Gastroesophageal sphincter (tissue), 4 donors: ENCODE data around the gene MITF. TPM values are rescaled to one million over a fixed set of nuclear protein-coding genes. Genes with fewer than 3 reads are reported as not detected.

Experiments used
- ATAC-seq: fragments of 150-250 bp; one replicate; pipeline ENCODE4 v1.9.1; 2016; ENCODE audit warnings: mild to moderate bottlenecking, moderate library complexity
- H3K27ac ChIP-seq, 4 donors: fragments of 200-600 bp; sonication (generic) in 3 of 4; 1 replicate in 3 of 4; 2 replicates in 1 of 4; pipeline ENCODE4 v1.5.1; 2016 to 2019
- H3K27me3 ChIP-seq: fragments of 200-600 bp; sonication (generic); one replicate; pipeline ENCODE4 v1.5.1; 2019
- H3K36me3 ChIP-seq, 2 donors: fragments of 200-600 bp; sonication (generic); one replicate each; pipeline ENCODE4 v1.5.1; 2019; ENCODE audit warnings: control low read depth in 1 of 2
- H3K4me1 ChIP-seq, 3 donors: fragments of 200-600 bp; sonication (generic); 1 replicate in 2 of 3; 2 replicates in 1 of 3; pipeline ENCODE4 v1.5.1; 2016 to 2019; ENCODE audit warnings: control low read depth in 2 of 3
- H3K4me3 ChIP-seq, 2 donors: fragments of 200-600 bp; sonication (generic); one replicate each; pipeline ENCODE4 v1.5.1; 2019; ENCODE audit warnings: mild to moderate bottlenecking in 1 of 2, moderate library complexity in 1 of 2
- H3K9me3 ChIP-seq, 3 donors: fragments of 200-600 bp; sonication (generic); one replicate each; pipeline ENCODE4 v1.5.1; 2017 to 2019; ENCODE audit warnings: control low read depth in 2 of 3
- EP300 ChIP-seq: sonication (generic); formaldehyde crosslinking; IDR thresholded peaks from one replicate; pipeline ENCODE4 v1.6.1; 2017; ENCODE audit warnings: antibody characterized with exemption, mild to moderate bottlenecking
- POLR2A ChIP-seq, 2 donors: fragments of 450-650 bp; IDR thresholded peaks; one replicate each; pipeline ENCODE4 v1.6.1; 2017; ENCODE audit warnings: antibody characterized with exemption in 2 of 2, mild to moderate bottlenecking in 2 of 2, moderate library complexity in 1 of 2
- POLR2AphosphoS5 ChIP-seq: sonication (generic); formaldehyde crosslinking; IDR thresholded peaks from one replicate; pipeline ENCODE4 v1.6.1; 2017; ENCODE audit warnings: antibody characterized with exemption
- WGBS, 2 donors: methylation state at CpG; one replicate each; pipeline ENCODE4 v1.1.5; 2018; ENCODE audit warnings: low coverage in 1 of 2; 5-methylcytosine and 5-hydroxymethylcytosine counted together
- total RNA-seq, 4 donors: library from RNA; depleted of rRNA; stranded (reverse); fragments of >200 nt; gene quantifications; one replicate each; pipeline ENCODE4 v1.1.0, GENCODE V29; 2016
- TF ChIP-seq, protein P1 (sequence below), 4 experiments: fragments of 200-600 bp in 2 of 4; fragments of 450-650 bp in 2 of 4; sonication (generic) in 1 of 4; IDR thresholded peaks; one replicate each; pipeline ENCODE4 v1.5.1; 2017 to 2019; ENCODE audit warnings: antibody characterized with exemption in 4 of 4, mild to moderate bottlenecking in 2 of 4, moderate library complexity in 2 of 4

The MITF gene
- total RNA-seq, 4 donors from 2014 or later: 44.8 to 86.8 (median 77.9) TPM

GRCh38 chr3:69807674-69808073 is 68.4 kb downstream of the MITF start:
- Histone ChIP-seq H3K27me3 (no peaks in the 10 kb centered on the region), H3K27ac (no peak overlapping the region), H3K4me1 (peaks cover 15 to 89% (median 17%) of the 10 kb centered on the region in 3 donors), H3K9me3 (no peaks in the 10 kb centered on the region), H3K4me3 (no peak overlapping the region), H3K36me3 (no peaks in the 10 kb centered on the region)
- 82 to 83% methylated on average over 1 of the region's 1 CpG for WGBS, 2 donors
- ATAC-seq: no peak
- TF ChIP-seq EP300 (no peak), POLR2A (IDR thresholded peaks at IDR 0.05) (no peak), POLR2AphosphoS5 (no peak)
- TF ChIP-seq, protein P1, sequence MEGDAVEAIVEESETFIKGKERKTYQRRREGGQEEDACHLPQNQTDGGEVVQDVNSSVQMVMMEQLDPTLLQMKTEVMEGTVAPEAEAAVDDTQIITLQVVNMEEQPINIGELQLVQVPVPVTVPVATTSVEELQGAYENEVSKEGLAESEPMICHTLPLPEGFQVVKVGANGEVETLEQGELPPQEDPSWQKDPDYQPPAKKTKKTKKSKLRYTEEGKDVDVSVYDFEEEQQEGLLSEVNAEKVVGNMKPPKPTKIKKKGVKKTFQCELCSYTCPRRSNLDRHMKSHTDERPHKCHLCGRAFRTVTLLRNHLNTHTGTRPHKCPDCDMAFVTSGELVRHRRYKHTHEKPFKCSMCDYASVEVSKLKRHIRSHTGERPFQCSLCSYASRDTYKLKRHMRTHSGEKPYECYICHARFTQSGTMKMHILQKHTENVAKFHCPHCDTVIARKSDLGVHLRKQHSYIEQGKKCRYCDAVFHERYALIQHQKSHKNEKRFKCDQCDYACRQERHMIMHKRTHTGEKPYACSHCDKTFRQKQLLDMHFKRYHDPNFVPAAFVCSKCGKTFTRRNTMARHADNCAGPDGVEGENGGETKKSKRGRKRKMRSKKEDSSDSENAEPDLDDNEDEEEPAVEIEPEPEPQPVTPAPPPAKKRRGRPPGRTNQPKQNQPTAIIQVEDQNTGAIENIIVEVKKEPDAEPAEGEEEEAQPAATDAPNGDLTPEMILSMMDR (IDR thresholded peaks at IDR 0.05): no peak

GRCh38 chr3:69809076-69809835 is 70.0 kb downstream of the MITF start:
- Histone ChIP-seq H3K27ac (no peak overlapping the region), H3K4me3 (no peak overlapping the region), H3K4me1 (peaks cover 14 to 87% (median 15%) of the 10 kb centered on the region in 3 donors), H3K9me3 (no peaks in the 10 kb centered on the region), H3K27me3 (no peaks in the 10 kb centered on the region), H3K36me3 (no peaks in the 10 kb centered on the region)
- TF ChIP-seq, protein P1 (IDR thresholded peaks at IDR 0.05): no peak
- TF ChIP-seq POLR2AphosphoS5 (no peak), EP300 (no peak), POLR2A (IDR thresholded peaks at IDR 0.05) (no peak)
- no peak for ATAC-seq
- WGBS, 2 donors: 54 to 100% methylated on average over 1 of the region's 1 CpG

- Histone ChIP-seq H3K36me3 (no peaks in the 10 kb centered on the region), H3K27ac (peak overlapping the region in 1 of 4 donors; percentile 26), H3K27me3 (no peaks in the 10 kb centered on the region), H3K4me1 (peaks cover 15 to 83% (median 17%) of the 10 kb centered on the region in 3 donors), H3K9me3 (no peaks in the 10 kb centered on the region), H3K4me3 (no peak overlapping the region)
- 25 to 61% methylated on average over 3 to 4 of the region's 4 CpGs for WGBS, 2 donors
- ATAC-seq: no peak
- TF ChIP-seq EP300: no peak
- TF ChIP-seq, protein P1 (IDR thresholded peaks at IDR 0.05): no peak
- TF ChIP-seq POLR2A (IDR thresholded peaks at IDR 0.05): no peak
- TF ChIP-seq POLR2AphosphoS5: no peak
Observed at GRCh38 chr3:69811452-69812401, 72.5 kb downstream of the MITF start.

DNA sequence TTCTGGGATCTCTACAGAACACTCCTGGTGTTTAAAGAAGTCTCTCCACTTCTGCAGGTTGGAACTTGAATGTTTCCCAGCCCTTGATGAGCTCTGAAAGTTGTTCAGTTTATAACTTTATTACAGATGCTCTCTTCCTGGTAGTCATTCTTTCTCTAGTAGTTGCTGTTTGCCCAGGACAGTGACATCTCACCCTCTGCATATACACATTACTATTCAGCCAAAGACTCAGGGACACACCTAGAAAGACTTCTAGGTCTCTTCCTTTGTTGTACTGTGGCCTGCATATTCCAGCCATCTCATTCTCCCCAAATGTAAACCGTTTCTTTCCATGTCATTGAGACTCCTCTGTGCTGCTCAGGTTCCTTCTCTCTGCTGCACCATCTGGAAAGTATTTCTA is 76.7 kb downstream of the MITF start:
- WGBS, 2 donors: 73% methylated on average over 1 of the region's 1 CpG; no CpG with 5 or more reads in 1 of the 2 donors
- ATAC-seq: no peak

DNA sequence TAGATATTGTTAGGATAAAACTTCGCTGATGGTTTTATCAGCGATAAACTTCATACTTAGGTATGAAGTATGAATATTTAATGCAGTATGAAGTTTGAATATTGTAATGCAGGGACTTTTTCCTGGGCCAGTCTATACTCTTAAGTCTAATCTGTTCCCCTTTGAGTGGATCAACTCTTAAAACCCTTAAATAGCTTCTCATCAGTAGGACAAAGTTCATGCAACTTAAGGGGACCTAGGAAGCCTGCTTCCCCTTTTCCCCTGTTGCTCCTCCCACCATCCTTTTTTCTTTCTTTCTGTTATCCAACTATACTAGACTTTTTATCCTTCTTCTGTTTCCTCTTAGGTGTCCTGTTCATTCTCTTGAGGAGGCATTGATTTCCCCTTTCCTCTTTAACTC is 78.7 kb downstream of the MITF start:
- TF ChIP-seq, protein P1 (IDR thresholded peaks at IDR 0.05): no peak
- no peak for TF ChIP-seq POLR2A (IDR thresholded peaks at IDR 0.05)
- TF ChIP-seq POLR2AphosphoS5: no peak
- no peaks in the 10 kb centered on the region for H3K27me3 ChIP-seq
- H3K36me3 ChIP-seq: no peaks in the 10 kb centered on the region
- peaks cover 19 to 90% (median 29%) of the 10 kb centered on the region in 3 donors for H3K4me1 ChIP-seq
- H3K27ac ChIP-seq: no peak overlapping the region
- H3K4me3 ChIP-seq: no peak overlapping the region
- WGBS, 2 donors: 74 to 90% methylated on average over 2 of the region's 2 CpGs
- no peak for ATAC-seq
- no peaks in the 10 kb centered on the region for H3K9me3 ChIP-seq

More for the DNA sequence above, 76.7 kb downstream of the MITF start:
- Histone ChIP-seq H3K27me3 (no peaks in the 10 kb centered on the region), H3K27ac (no peak overlapping the region), H3K4me3 (no peak overlapping the region), H3K9me3 (no peaks in the 10 kb centered on the region), H3K36me3 (no peaks in the 10 kb centered on the region), H3K4me1 (peaks cover 18 to 90% (median 30%) of the 10 kb centered on the region in 3 donors)
- TF ChIP-seq POLR2A (IDR thresholded peaks at IDR 0.05) (no peak), EP300 (no peak), POLR2AphosphoS5 (no peak)
